ENCODE results near the gene IQSEC3. TPM values are rescaled to one million over a fixed set of nuclear protein-coding genes. Genes with fewer than 3 reads are reported as not detected.
"Not testable (repeated sequence)": the region's sequence is repeated elsewhere in the genome, so short reads cannot be mapped to it uniquely, and the experiment has no call there.

Gene IQSEC3
- total RNA-seq, 1 experiment from 2014 or later = 0.55 TPM

GRCh38 chr12:44352-44751 is 22.2 kb upstream of the IQSEC3 start:
- H3K27ac ChIP-seq (ENCODE audit: insufficient read length, low read depth, low read length); H2BK120ac ChIP-seq (ENCODE audit: low read depth, low read length, poor library complexity, severe bottlenecking); H3K27ac Mint-ChIP-seq; H2AFZ ChIP-seq (ENCODE audit: low read length); H3K18ac ChIP-seq (ENCODE audit: insufficient read length, low read depth, low read length); H3K23me2 ChIP-seq (ENCODE audit: insufficient read length, low read depth, low read length, poor library complexity, severe bottlenecking); H3K4me2 ChIP-seq (ENCODE audit: insufficient read depth, insufficient read length, low read length); H2AK5ac ChIP-seq (ENCODE audit: insufficient read length, low read length); H4K20me1 ChIP-seq (ENCODE audit: control insufficient read depth, insufficient read depth, insufficient read length); H2BK12ac ChIP-seq (ENCODE audit: insufficient read length, low read depth, low read length); H4K5ac ChIP-seq (ENCODE audit: insufficient read length, low read depth, low read length); H3K36me3 Mint-ChIP-seq (ENCODE audit: insufficient read depth in 1 of 3, low read depth in 3 of 3); H2BK5ac ChIP-seq (ENCODE audit: insufficient read length, low read length); H3T11ph ChIP-seq (ENCODE audit: low read length); H3K79me1 ChIP-seq (ENCODE audit: insufficient read depth, low read depth, low read length, poor library complexity, severe bottlenecking); H3K4me3 Mint-ChIP-seq; H3K4me1 ChIP-seq (ENCODE audit: insufficient read depth, low read length); H3K4me1 Mint-ChIP-seq; H3K9ac ChIP-seq (ENCODE audit: extremely low read depth, insufficient read length, low read length); H3K9me3 Mint-ChIP-seq; H3K23ac ChIP-seq (ENCODE audit: insufficient read length, low read depth, low read length); H2BK20ac ChIP-seq (ENCODE audit: low read depth, low read length, poor library complexity, severe bottlenecking); H2BK15ac ChIP-seq (ENCODE audit: low read depth, low read length); H3K27me3 Mint-ChIP-seq (ENCODE audit: low read depth); H3K4ac ChIP-seq (ENCODE audit: low read depth, low read length); H3K56ac ChIP-seq (ENCODE audit: insufficient read length, low read depth, low read length); H4K91ac ChIP-seq (ENCODE audit: insufficient read length, low read depth, low read length); H3K27me3 ChIP-seq (ENCODE audit: insufficient read depth, low read length); H4K8ac ChIP-seq (replicated peaks; ENCODE audit: insufficient read length, low read depth, low read length); H3K14ac ChIP-seq (ENCODE audit: insufficient read depth, low read length); H3K9me3 ChIP-seq (ENCODE audit: control insufficient read depth, low read depth, low read length); H3K79me2 ChIP-seq (ENCODE audit: insufficient read depth, low read length): not testable (repeated sequence)
- no CpG with 5 or more reads among the region's 8 CpGs for WGBS (ENCODE audit: extremely low coverage, insufficient read length, low lambda C conversion rate)
- peak; percentile 11 for DNase-seq

GRCh38 chr12:45235-45990 is 21.2 kb upstream of the IQSEC3 start:
- not testable (repeated sequence) for H3K9me3 ChIP-seq (ENCODE audit: control insufficient read depth, low read depth, low read length); H2BK12ac ChIP-seq (ENCODE audit: insufficient read length, low read depth, low read length); H3T11ph ChIP-seq (ENCODE audit: low read length); H3K4me2 ChIP-seq (ENCODE audit: insufficient read depth, insufficient read length, low read length); H3K79me1 ChIP-seq (ENCODE audit: insufficient read depth, low read depth, low read length, poor library complexity, severe bottlenecking); H3K27me3 Mint-ChIP-seq (ENCODE audit: low read depth); H3K4me3 Mint-ChIP-seq; H3K9ac ChIP-seq (ENCODE audit: extremely low read depth, insufficient read length, low read length); H3K9me3 Mint-ChIP-seq; H4K8ac ChIP-seq (replicated peaks; ENCODE audit: insufficient read length, low read depth, low read length); H3K36me3 Mint-ChIP-seq (ENCODE audit: insufficient read depth in 1 of 3, low read depth in 3 of 3); H3K27me3 ChIP-seq (ENCODE audit: insufficient read depth, low read length); H4K5ac ChIP-seq (ENCODE audit: insufficient read length, low read depth, low read length); H2BK5ac ChIP-seq (ENCODE audit: insufficient read length, low read length); H3K23me2 ChIP-seq (ENCODE audit: insufficient read length, low read depth, low read length, poor library complexity, severe bottlenecking); H3K27ac Mint-ChIP-seq; H2AK5ac ChIP-seq (ENCODE audit: insufficient read length, low read length); H3K14ac ChIP-seq (ENCODE audit: insufficient read depth, low read length); H3K18ac ChIP-seq (ENCODE audit: insufficient read length, low read depth, low read length); H3K4ac ChIP-seq (ENCODE audit: low read depth, low read length); H3K4me1 ChIP-seq (ENCODE audit: insufficient read depth, low read length); H4K91ac ChIP-seq (ENCODE audit: insufficient read length, low read depth, low read length); H4K20me1 ChIP-seq (ENCODE audit: control insufficient read depth, insufficient read depth, insufficient read length); H2BK120ac ChIP-seq (ENCODE audit: low read depth, low read length, poor library complexity, severe bottlenecking); H3K79me2 ChIP-seq (ENCODE audit: insufficient read depth, low read length); H2BK20ac ChIP-seq (ENCODE audit: low read depth, low read length, poor library complexity, severe bottlenecking); H2AFZ ChIP-seq (ENCODE audit: low read length); H3K56ac ChIP-seq (ENCODE audit: insufficient read length, low read depth, low read length); H3K23ac ChIP-seq (ENCODE audit: insufficient read length, low read depth, low read length); H3K27ac ChIP-seq (ENCODE audit: insufficient read length, low read depth, low read length); H3K4me1 Mint-ChIP-seq; H2BK15ac ChIP-seq (ENCODE audit: low read depth, low read length)
- DNase-seq = peak; percentile 24
- WGBS (ENCODE audit: extremely low coverage, insufficient read length, low lambda C conversion rate) = no CpG with 5 or more reads among the region's 6 CpGs

Data from H9 (cell line).